Frontal cortex (tissue), 4 donors: ENCODE data around the gene ARID5A. TPM values are rescaled to one million over a fixed set of nuclear protein-coding genes. Genes with fewer than 3 reads are reported as not detected.
"Not testable (repeated sequence)": the region's sequence is repeated elsewhere in the genome, so short reads cannot be mapped to it uniquely, and the experiment has no call there.

ENCODE experiments used
- DNase-seq, 2 donors: peaks; one replicate each; pipeline ENCODE4 v3.0.0; 2012; ENCODE audit warnings: low spot score in 2 of 2
- FAIRE-seq: peaks from 2 replicates; lab custom pipeline; 2012; peaks lifted over from hg19 to GRCh38; lab: Jason Lieb, UNC
- total RNA-seq: library from RNA; depleted of rRNA; stranded (reverse); fragments of >200 nt; gene quantifications from one replicate; pipeline ENCODE4 v1.2.3, GENCODE V29; 2014
- donor health status: control.
- donor health status: control.
- donor health status: control.

Gene ARID5A
- 1.6 TPM for total RNA-seq

- DNase-seq (peak; percentile 90 to 91), FAIRE-seq (no peak)
Measured at GRCh38 chr2:96536445-96537065, at the start of gene ARID5A. ARID5A (plus strand) TSS chr2:96536752; CDS start chr2:96536827, 75 bp downstream.

GRCh38 chr2:96489261-96489660, 47.3 kb upstream of the ARID5A start:
- no peak for FAIRE-seq
- DNase-seq, result no peak

GRCh38 chr2:96489663-96490062, 46.9 kb upstream of the ARID5A start:
- DNase-seq (no peak), FAIRE-seq (no peak)

GRCh38 chr2:96491860-96492497, 44.6 kb upstream of the ARID5A start:
- FAIRE-seq, result no peak
- no peak for DNase-seq

GRCh38 chr2:96493072-96493471, 43.5 kb upstream of the ARID5A start:
- no peak for DNase-seq
- FAIRE-seq, result no peak

- DNase-seq (no peak), FAIRE-seq (no peak)
Measured at GRCh38 chr2:96494188-96494587, 42.4 kb upstream of the ARID5A start.

GRCh38 chr2:96495982-96496629, 40.4 kb upstream of the ARID5A start:
- DNase-seq, result no peak
- no peak for FAIRE-seq

GRCh38 chr2:96498021-96498431, 38.5 kb upstream of the ARID5A start:
- FAIRE-seq (no peak), DNase-seq (no peak)

GRCh38 chr2:96498611-96499010, 37.9 kb upstream of the ARID5A start:
- FAIRE-seq, DNase-seq: not testable (repeated sequence)

- no peak for FAIRE-seq
- DNase-seq, result no peak
Measured at GRCh38 chr2:96499061-96499960, 37.2 kb upstream of the ARID5A start.

GRCh38 chr2:96500385-96501066, 36.0 kb upstream of the ARID5A start:
- DNase-seq, result no peak
- FAIRE-seq, result no peak

- no peak for DNase-seq
Measured at GRCh38 chr2:96501471-96501874, 35.1 kb upstream of the ARID5A start.

GRCh38 chr2:96501886-96502810, 34.4 kb upstream of the ARID5A start:
- DNase-seq, result no peak
- no peak for FAIRE-seq

More at GRCh38 chr2:96501471-96501874, 35.1 kb upstream of the ARID5A start:
- FAIRE-seq, result no peak

GRCh38 chr2:96502891-96503636, 33.5 kb upstream of the ARID5A start:
- no peak for FAIRE-seq

GRCh38 chr2:96503637-96504243, 32.8 kb upstream of the ARID5A start:
- FAIRE-seq, result no peak
- no peak for DNase-seq

More at GRCh38 chr2:96502891-96503636, 33.5 kb upstream of the ARID5A start:
- DNase-seq, result no peak

GRCh38 chr2:96505231-96505889, 31.2 kb upstream of the ARID5A start, which contains the start of gene NEURL3:
NEURL3 (minus strand) TSS chr2:96505357; CDS start chr2:96505286, 71 bp downstream.
- DNase-seq (no peak), FAIRE-seq (no peak)
